HepG2 (cell line): ENCODE measurements around the gene ZNF101. TPM values are rescaled to one million over a fixed set of nuclear protein-coding genes. Genes with fewer than 3 reads are reported as not detected.

ENCODE experiments used
- ATAC-seq: fragments of 200-7000 bp; cut with Tn5 transposase; 3 replicates; pipeline ENCODE4 v1.9.1; 2020; ENCODE audit warnings: mild to moderate bottlenecking, moderate library complexity
- BruUV-seq: library from RNA; stranded (reverse); fragments of 400-500 nt; replicated peaks from 2 replicates; lab custom pipeline; 2021; lab: Mats Ljungman, UMichigan
- CTCF ChIA-PET: fragments of 300-600 bp; formaldehyde crosslinking; extraction: SDS; loops from one replicate; lab custom pipeline; 2021; ENCODE audit warnings: low total read pairs, inconsistent platforms, low intra/inter-chr PET ratio; lab: Yijun Ruan, JAX
- POLR2A ChIA-PET: fragments of 350-600 bp; sonication (Branson Sonifier 250); formaldehyde crosslinking; loops from one replicate; lab custom pipeline; 2020; ENCODE audit warnings: antibody characterized with exemption, inconsistent platforms; lab: Yijun Ruan, JAX
- DNase-seq: peaks from one replicate; pipeline ENCODE4 v3.0.0-alpha.2; 2015; ENCODE audit warnings: low spot score
- FAIRE-seq: peaks from 3 replicates; lab custom pipeline; 2011; peaks lifted over from hg19 to GRCh38; lab: Jason Lieb, UNC
- H2AFZ ChIP-seq: one replicate; pipeline ENCODE4 v1.6.1; 2011; ENCODE audit warnings: low read length, inconsistent platforms
- H3K27ac ChIP-seq: fragments of 300-600 bp; 3 replicates; pipeline ENCODE4 v1.8.0; 2011; ENCODE audit warnings: mixed run types, mild to moderate bottlenecking, mixed read lengths, low read length, inconsistent platforms; ENCODE audit not compliant: insufficient read depth; ENCODE audit errors: extremely low read length
- H3K27me3 ChIP-seq, 2 experiments: fragments of 200-600 bp in 1 of 2; 2 replicates in 1 of 2; 3 replicates in 1 of 2; pipeline versions ENCODE4 v1.6.0 to v1.8.0; 2011; ENCODE audit warnings: low read length in 2 of 2, mild to moderate bottlenecking in 2 of 2, moderate library complexity in 2 of 2, inconsistent platforms in 1 of 2; ENCODE audit not compliant: insufficient read depth in 2 of 2, control insufficient read depth in 1 of 2
- H3K36me3 ChIP-seq, 2 experiments: fragments of 200-600 bp in 1 of 2; replicated peaks in 1 of 2; 2 replicates in 1 of 2; 3 replicates in 1 of 2; pipeline versions ENCODE4 v1.5.1 to v1.8.0; 2011; ENCODE audit warnings: low read length in 2 of 2, inconsistent platforms in 1 of 2; ENCODE audit not compliant: insufficient read depth in 2 of 2, control insufficient read depth in 1 of 2
- H3K4me1 ChIP-seq: 2 replicates; pipeline ENCODE4 v1.5.1; 2012; ENCODE audit warnings: low read length, inconsistent platforms; ENCODE audit not compliant: insufficient read depth
- H3K4me2 ChIP-seq: 2 replicates; pipeline ENCODE4 v1.6.0; 2011; ENCODE audit warnings: low read depth, low read length, inconsistent platforms
- H3K4me3 ChIP-seq, 3 experiments: fragments of 200-600 bp in 1 of 3; sonication (generic), shearing (Covaris generic) in 1 of 3; replicated peaks in 1 of 3; 2 replicates each; pipeline ENCODE4 v1.5.1; 2011 to 2016; ENCODE audit warnings: low read length in 3 of 3, inconsistent platforms in 2 of 3, low read depth in 2 of 3, mild to moderate bottlenecking in 2 of 3, control low read depth in 1 of 3, mixed read lengths in 1 of 3; ENCODE audit not compliant: insufficient read depth in 1 of 3
- H3K79me2 ChIP-seq: one replicate; pipeline ENCODE4 v1.6.1; 2011; ENCODE audit warnings: low read length, inconsistent platforms; ENCODE audit not compliant: insufficient read depth
- H3K9ac ChIP-seq: 2 replicates; pipeline ENCODE4 v1.6.0; 2011; ENCODE audit warnings: mild to moderate bottlenecking, low read depth, low read length, inconsistent platforms; ENCODE audit not compliant: insufficient read depth
- H3K9me3 ChIP-seq: 2 replicates; pipeline ENCODE4 v1.5.1; 2012; ENCODE audit warnings: mild to moderate bottlenecking, low read length
- H4K20me1 ChIP-seq: 2 replicates; pipeline ENCODE4 v1.6.0; 2011; ENCODE audit warnings: inconsistent platforms, mild to moderate bottlenecking, low read length, moderate library complexity; ENCODE audit not compliant: insufficient read depth
- CSRNP1 ChIP-seq: sonication (generic); formaldehyde crosslinking; IDR thresholded peaks from 2 replicates; pipeline ENCODE4 v1.8.1; 2023; ENCODE audit warnings: mild to moderate bottlenecking, missing genetic modification reagents
- GATAD1 ChIP-seq: IDR thresholded peaks from 2 replicates; pipeline ENCODE4 v1.6.1; 2016; ENCODE audit warnings: missing genetic modification reagents, missing compliant biosample characterization
- GATAD2A ChIP-seq: IDR thresholded peaks from 2 replicates; pipeline ENCODE4 v1.6.1; 2016
- HMGXB4 ChIP-seq, 2 experiments: sonication (generic) in 1 of 2; formaldehyde crosslinking in 1 of 2; IDR thresholded peaks; 2 replicates each; pipeline versions ENCODE4 v1.4.0 to v1.6.1; 2018 to 2020; ENCODE audit warnings: missing genetic modification reagents in 2 of 2, borderline replicate concordance in 1 of 2, low read depth in 1 of 2, mild to moderate bottlenecking in 1 of 2, missing biosample characterization in 1 of 2
- RBM22 ChIP-seq: fragments of 200-400 bp; formaldehyde crosslinking; optimal IDR thresholded peaks from 2 replicates; pipeline ENCODE3; 2017; ENCODE audit warnings: mild to moderate bottlenecking, low read length, moderate library complexity
- WGBS: methylation state at CpG from one replicate; pipeline ENCODE4 v1.1.6; 2017; ENCODE audit warnings: low lambda C conversion rate; 5-methylcytosine and 5-hydroxymethylcytosine counted together
- in situ Hi-C: cut with HindIII; loops from 2 replicates; pipeline ENCODE4 v1.10.0; 2017; ENCODE audit warnings: low pct_unique_long_range_greater_than_20kb; ENCODE audit not compliant: extremely low pct_ligation_motif_present
- intact Hi-C: fragments of 100-400 bp; cut with micrococcal nuclease; formaldehyde crosslinking; loops from one replicate; pipeline ENCODE4 v1.10.0; 2022; ENCODE audit not compliant: unreplicated experiment
- polyA plus RNA-seq, 8 experiments: library from polyadenylated mRNA; depleted of rRNA in 3 of 8; stranded (reverse) in 7 of 8; unstranded in 1 of 8; fragments of >200 nt; fragmentation: Illumina TruSeq in 4 of 8; extraction: Trizol in 4 of 8; gene quantifications; 2 replicates each; pipeline versions ENCODE4 v1.2.1 to v1.2.3, GENCODE V29; 2011 to 2016; ENCODE audit warnings: low read depth in 4 of 8, missing spikeins in 1 of 8, mixed read lengths in 1 of 8; ENCODE audit not compliant: insufficient read depth in 1 of 8
- total RNA-seq, 5 experiments: library from RNA; depleted of rRNA; stranded (reverse); fragments of >200 nt; fragmentation: Illumina TruSeq; extraction: Trizol; gene quantifications; 2 replicates each; pipeline ENCODE4 v1.2.3, GENCODE V29; 2016; ENCODE audit warnings: low read depth in 1 of 5

The ZNF101 gene
- total and polyA plus RNA-seq, 2 of the 13 experiments (the other 11 are each of a cell fraction or from before 2014, with no cell fraction given): 12.9 to 28.9 TPM

- Histone ChIP-seq H3K4me1 (no peaks in the 10 kb centered on the region), H2AFZ (no peak overlapping the region), H3K27me3 (no peaks in the 10 kb centered on the region), H3K4me2 (peak overlapping the region; percentile 87), H4K20me1 (no peaks in the 10 kb centered on the region), H3K27ac (no peak overlapping the region), H3K79me2 (no peaks in the 10 kb centered on the region), H3K4me3 (peak overlapping the region in 2 of 3 experiments; percentile 86 to 88; a peak in 4 of 6 replicates), H3K9me3 (no peaks in the 10 kb centered on the region), H3K36me3 (peaks cover 6 to 36% of the 10 kb centered on the region in 2 experiments; a peak in 4 of 5 replicates), H3K9ac (no peak overlapping the region)
- FAIRE-seq (no peak), DNase-seq (no peak), ATAC-seq (no peak)
- POLR2A ChIA-PET: interaction anchor here (1.0 to 1.3 kb wide), 3 partner anchors 112 to 258 kb away, joined by 3 to 4 read pairs (median 3); no protein-coding TSS in a partner anchor
- 70% methylated on average over 2 of the region's 5 CpGs for WGBS
- no TSS peak for BruUV-seq
- intact Hi-C loops: loop anchor here (5.0 kb wide), 1 partner anchor 112 kb away; no protein-coding TSS in a partner anchor
- TF ChIP-seq GATAD2A (CRISPR knock-in tag): 0 out of 2 replicates have a peak, but pooled peaks have one; percentile 18
- TF ChIP-seq HMGXB4 (CRISPR knock-in tag; IDR thresholded peaks at IDR 0.05; ENCODE audit: borderline replicate concordance in 1 of 2, low read depth in 1 of 2): 0 out of 4 replicates have a peak, but pooled peaks of 1 of the 2 experiments have one; percentile 13
- peak; percentile 89 for TF ChIP-seq RBM22
- no peak for TF ChIP-seq GATAD1
- no peak for TF ChIP-seq CSRNP1
- CTCF ChIA-PET: interaction anchor here (0.8 to 2.4 kb wide), 2 partner anchors 81 to 112 kb away, joined by 3 to 23 read pairs; no protein-coding TSS in a partner anchor
- in situ Hi-C loops: loop anchor here (5.0 kb wide), 1 partner anchor 107 kb away; the partner anchor contains the start of gene CILP2
Observed at GRCh38 chr19:19644054-19644388, 24.6 kb upstream of the ZNF101 start.
